Mucosa of descending colon (tissue), 3 donors: ENCODE results near the gene P3H1. TPM values are rescaled to one million over a fixed set of nuclear protein-coding genes. Genes with fewer than 3 reads are reported as not detected.

Experiments
- ATAC-seq: fragments of 200-7000 bp; cut with Tn5 transposase; one replicate; pipeline ENCODE4 v1.9.1; 2020; ENCODE audit warnings: mild to moderate bottlenecking, moderate library complexity
- DNase-seq, 3 donors: peaks; one replicate each; pipeline ENCODE4 v3.0.0-alpha.2; 2020
- H3K36me3 ChIP-seq: fragments of 200-600 bp; one replicate; pipeline ENCODE4 v1.8.0; 2021; ENCODE audit warnings: low read depth, mild to moderate bottlenecking
- H3K4me1 ChIP-seq: fragments of 200-600 bp; one replicate; pipeline ENCODE4 v1.8.0; 2021; ENCODE audit warnings: low read depth, mild to moderate bottlenecking
- H3K4me3 ChIP-seq: fragments of 200-600 bp; one replicate; pipeline ENCODE4 v1.8.0; 2021; ENCODE audit warnings: mild to moderate bottlenecking
- H3K9me3 ChIP-seq: fragments of 200-600 bp; one replicate; pipeline ENCODE4 v1.8.0; 2021; ENCODE audit warnings: mild to moderate bottlenecking
- intact Hi-C, 2 donors: fragments of 100-400 bp; cut with DNase I in 1 of 2; cut with micrococcal nuclease in 1 of 2; formaldehyde crosslinking; loops; one replicate each; pipeline versions ENCODE4 v1.11.0 to v1.11.1; 2022; cut with DNase I, micrococcal nuclease
- total RNA-seq, 3 donors: library from RNA; stranded (reverse); fragmentation: NEBNext Ultra II Directional in 2 of 3; extraction: Animal tissue kit (Norgen Biotek cat#: 25700) in 2 of 3; gene quantifications; one replicate each; pipeline versions ENCODE4 v1.2.1 to v1.2.4, GENCODE V29; 2021 to 2023
- TF ChIP-seq, protein P1 (sequence below): fragments of 200-600 bp; IDR thresholded peaks from one replicate; pipeline ENCODE4 v1.8.0; 2022; ENCODE audit warnings: antibody characterized with exemption, mild to moderate bottlenecking
- donor health status: DM: no; HTN: no; CAD: no; lungs with moderate emphysema.
- donor health status: DM: no; HTN: no; CAD: no.
- donor health status: DM: no; HTN: yes; CAD: no.

Gene P3H1
- total RNA-seq, 3 donors from 2014 or later: 8.0 to 20.0 (median 14.5) TPM

DNA sequence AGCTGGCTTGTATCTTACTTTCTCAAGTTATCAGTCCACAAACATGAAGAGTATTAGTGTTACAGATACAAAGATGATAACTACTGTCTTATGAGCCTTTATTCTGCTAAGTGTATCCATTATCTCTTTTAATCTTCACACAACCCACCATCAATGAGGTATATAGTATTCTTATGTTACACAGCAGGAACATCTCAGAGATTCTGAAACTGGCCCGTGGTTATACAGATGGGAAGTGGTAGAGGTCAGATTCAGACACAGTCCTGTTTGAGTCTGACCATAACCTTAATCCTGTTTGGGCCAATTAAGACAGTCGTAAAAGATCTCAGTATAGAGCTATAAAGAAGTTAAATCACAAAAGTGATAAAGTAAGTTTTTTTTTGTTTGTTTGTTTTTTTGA lies 12.9 kb upstream of the P3H1 start:
- TF ChIP-seq, protein P1, sequence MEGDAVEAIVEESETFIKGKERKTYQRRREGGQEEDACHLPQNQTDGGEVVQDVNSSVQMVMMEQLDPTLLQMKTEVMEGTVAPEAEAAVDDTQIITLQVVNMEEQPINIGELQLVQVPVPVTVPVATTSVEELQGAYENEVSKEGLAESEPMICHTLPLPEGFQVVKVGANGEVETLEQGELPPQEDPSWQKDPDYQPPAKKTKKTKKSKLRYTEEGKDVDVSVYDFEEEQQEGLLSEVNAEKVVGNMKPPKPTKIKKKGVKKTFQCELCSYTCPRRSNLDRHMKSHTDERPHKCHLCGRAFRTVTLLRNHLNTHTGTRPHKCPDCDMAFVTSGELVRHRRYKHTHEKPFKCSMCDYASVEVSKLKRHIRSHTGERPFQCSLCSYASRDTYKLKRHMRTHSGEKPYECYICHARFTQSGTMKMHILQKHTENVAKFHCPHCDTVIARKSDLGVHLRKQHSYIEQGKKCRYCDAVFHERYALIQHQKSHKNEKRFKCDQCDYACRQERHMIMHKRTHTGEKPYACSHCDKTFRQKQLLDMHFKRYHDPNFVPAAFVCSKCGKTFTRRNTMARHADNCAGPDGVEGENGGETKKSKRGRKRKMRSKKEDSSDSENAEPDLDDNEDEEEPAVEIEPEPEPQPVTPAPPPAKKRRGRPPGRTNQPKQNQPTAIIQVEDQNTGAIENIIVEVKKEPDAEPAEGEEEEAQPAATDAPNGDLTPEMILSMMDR: no peak
- no peaks in the 10 kb centered on the region for H3K9me3 ChIP-seq
- no peak overlapping the region for H3K4me3 ChIP-seq
- intact Hi-C loops: loop anchor here in 1 of 2 donors (10.0 kb wide), 1 partner anchor 295 kb away; no protein-coding TSS in a partner anchor
- DNase-seq: no peak
- H3K4me1 ChIP-seq: no peaks in the 10 kb centered on the region
- no peak for ATAC-seq
- peaks cover 5% of the 10 kb centered on the region for H3K36me3 ChIP-seq

DNA sequence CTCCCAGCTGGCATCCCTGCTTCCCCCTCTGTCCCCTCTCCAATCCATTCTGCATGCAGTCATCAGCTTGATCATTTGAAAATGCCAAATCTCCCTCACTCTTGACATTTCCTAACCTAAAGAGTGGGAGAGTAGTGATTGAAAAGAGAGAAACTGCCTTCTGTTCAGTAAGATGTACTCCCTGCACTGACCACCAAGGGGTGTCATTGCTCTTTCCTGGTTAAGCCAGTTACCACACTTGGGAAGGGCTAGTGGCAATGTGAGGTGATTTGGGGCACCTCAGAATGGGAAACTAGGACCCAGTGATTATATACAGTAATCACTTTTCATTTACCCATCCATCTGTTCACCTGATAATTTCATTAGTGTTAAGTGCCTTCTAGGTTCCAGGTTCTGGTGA lies 11.0 kb upstream of the P3H1 start:
- Histone ChIP-seq H3K9me3 (no peaks in the 10 kb centered on the region), H3K4me3 (no peak overlapping the region), H3K36me3 (peaks cover 5% of the 10 kb centered on the region), H3K4me1 (no peaks in the 10 kb centered on the region)
- DNase-seq (peak in 1 of 3 donors; percentile 49), ATAC-seq (peak; percentile 59)
- TF ChIP-seq, protein P1: no peak
- intact Hi-C loops: loop anchor here in 1 of 2 donors (10.0 kb wide), 1 partner anchor 297 kb away; no protein-coding TSS in a partner anchor

DNA sequence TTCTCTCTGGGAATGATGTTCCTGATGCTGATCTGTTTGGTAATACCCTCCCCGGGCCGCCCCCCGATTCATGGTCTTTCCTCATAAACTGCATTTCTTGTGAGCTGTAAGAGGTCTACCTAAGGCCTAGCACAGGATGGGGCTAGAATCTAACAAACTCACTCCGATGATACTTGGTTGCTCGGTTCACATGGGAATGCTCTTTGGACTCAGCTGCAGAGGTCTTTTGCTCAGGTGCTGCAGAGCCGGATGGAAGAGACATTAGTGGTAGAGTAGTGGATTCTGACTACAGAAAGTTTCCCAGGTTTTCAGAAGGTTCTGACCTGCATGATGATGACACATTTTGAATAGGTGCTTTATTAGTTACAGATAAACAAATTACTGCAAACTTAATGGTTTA lies 9.7 kb upstream of the P3H1 start:
- no peaks in the 10 kb centered on the region for H3K9me3 ChIP-seq
- peaks cover 5% of the 10 kb centered on the region for H3K36me3 ChIP-seq
- no peaks in the 10 kb centered on the region for H3K4me1 ChIP-seq
- TF ChIP-seq, protein P1: no peak
- ATAC-seq: no peak
- DNase-seq: no peak
- no peak overlapping the region for H3K4me3 ChIP-seq
- intact Hi-C loops: loop anchor here in 1 of 2 donors (10.0 kb wide), 1 partner anchor 298 kb away; no protein-coding TSS in a partner anchor

DNA sequence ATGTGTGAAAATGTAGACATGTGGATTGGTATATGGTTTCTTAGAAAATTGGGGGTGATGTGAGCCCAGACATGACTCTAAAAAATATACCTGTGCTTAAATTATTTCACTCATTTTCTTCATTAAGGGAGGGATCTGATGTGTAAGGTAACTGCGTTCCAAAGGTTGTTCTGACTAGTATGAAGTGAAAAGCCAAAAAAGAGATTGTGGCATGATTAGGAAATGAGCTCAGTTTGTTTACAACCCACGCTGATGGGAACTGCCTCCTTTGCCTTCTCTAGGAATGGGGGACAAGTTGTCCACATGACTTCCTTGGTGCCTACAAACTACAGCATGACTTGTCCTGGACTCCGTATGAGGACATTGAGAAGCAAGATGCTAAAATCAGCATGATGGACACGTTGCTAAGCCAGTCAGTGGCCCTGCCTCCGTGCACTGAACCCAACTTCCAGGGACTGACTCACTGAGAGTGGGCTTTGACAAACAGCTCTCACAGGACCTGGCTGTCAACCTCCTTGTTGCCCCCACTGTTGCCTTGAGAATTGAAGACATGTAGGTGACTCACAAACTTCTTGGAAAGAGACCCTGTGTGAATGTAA lies 8.2 kb upstream of the P3H1 start:
- Histone ChIP-seq H3K9me3 (no peaks in the 10 kb centered on the region), H3K4me3 (no peak overlapping the region), H3K4me1 (no peaks in the 10 kb centered on the region), H3K36me3 (peaks cover 5% of the 10 kb centered on the region)
- intact Hi-C loops: loop anchor here in 1 of 2 donors (10.0 kb wide), 1 partner anchor 300 kb away; no protein-coding TSS in a partner anchor
- no peak for ATAC-seq
- TF ChIP-seq, protein P1: no peak
- no peak for DNase-seq

DNA sequence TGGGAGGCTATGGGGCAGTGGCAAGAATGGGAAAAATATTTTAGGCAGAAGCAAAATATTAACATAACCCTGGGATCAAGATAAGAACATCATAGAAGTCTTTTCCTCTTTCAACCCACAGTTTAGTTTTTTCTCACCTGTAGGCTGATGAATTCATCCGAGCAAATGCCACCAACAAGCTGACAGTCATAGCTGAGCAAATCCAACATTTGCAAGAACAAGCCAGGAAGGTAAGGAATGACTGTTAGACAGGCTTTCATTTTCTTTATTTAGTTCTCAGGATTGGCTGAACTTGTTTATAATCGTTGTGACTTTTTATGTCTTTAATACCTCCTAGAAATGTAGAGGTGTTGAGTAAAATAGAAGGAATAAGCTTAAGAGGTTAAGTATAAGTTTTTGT lies 6.6 kb upstream of the P3H1 start:
- Histone ChIP-seq H3K4me3 (no peak overlapping the region), H3K4me1 (peaks cover 4% of the 10 kb centered on the region), H3K36me3 (peaks cover 5% of the 10 kb centered on the region), H3K9me3 (no peaks in the 10 kb centered on the region)
- intact Hi-C loops: loop anchor here in 1 of 2 donors (10.0 kb wide), 1 partner anchor 301 kb away; no protein-coding TSS in a partner anchor
- TF ChIP-seq, protein P1: no peak
- DNase-seq (no peak), ATAC-seq (no peak)
